Spleen (tissue), 7 donors: ENCODE data around the gene CEP44.

Source experiments
- CTCF ChIP-seq, 11 experiments: fragments of 200-600 bp in 7 of 11; fragments of 450-650 bp in 4 of 11; sonication (generic) in 4 of 11; IDR thresholded peaks in 8 of 11; conservative IDR thresholded peaks in 3 of 11; 1 replicate in 7 of 11; 2 replicates in 4 of 11; pipeline versions ENCODE4 v1.4.0 to v1.8.0; 2016 to 2021; ENCODE audit warnings: antibody characterized with exemption in 11 of 11, inconsistent platforms in 4 of 11, mild to moderate bottlenecking in 1 of 11
- POLR2AphosphoS5 ChIP-seq, 3 donors: sonication (generic); formaldehyde crosslinking; IDR thresholded peaks; one replicate each; pipeline ENCODE4 v1.5.1; 2017; ENCODE audit warnings: antibody characterized with exemption in 3 of 3
- donor health status: DM: no; HTN: no; CAD: no; lungs with moderate emphysema.
- donor health status: DM: no; HTN: no; CAD: no.
- donor health status: DM: no; HTN: no; CAD: no.

GRCh38 chr4:174284487-174284886 is 776 bp downstream of the CEP44 start:
- TF ChIP-seq POLR2AphosphoS5 (IDR thresholded peaks at IDR 0.05) (no peak), CTCF (IDR thresholded peaks at IDR 0.05 in 8 of 11, conservative IDR thresholded peaks at IDR 0.05 in 3 of 11) (no peak)
